Osteocyte (in vitro differentiated cells): ENCODE measurements around the gene PUM1. TPM values are rescaled to one million over a fixed set of nuclear protein-coding genes. Genes with fewer than 3 reads are reported as not detected.

ENCODE experiments used
- DNase-seq: peaks from one replicate; pipeline ENCODE4 v3.0.0; 2021; ENCODE audit warnings: mixed read lengths; ENCODE audit not compliant: unreplicated experiment; ENCODE audit errors: extremely low spot score
- H3K27ac Mint-ChIP-seq: one replicate; pipeline ENCODE4 v1.8.0; 2021; ENCODE audit warnings: mild to moderate bottlenecking, mixed read lengths; ENCODE audit not compliant: unreplicated experiment
- H3K27me3 Mint-ChIP-seq: one replicate; pipeline ENCODE4 v1.8.0; 2021; ENCODE audit warnings: mixed read lengths; ENCODE audit not compliant: unreplicated experiment
- H3K36me3 Mint-ChIP-seq: one replicate; pipeline ENCODE4 v1.8.0; 2021; ENCODE audit warnings: mixed read lengths; ENCODE audit not compliant: unreplicated experiment
- H3K4me1 Mint-ChIP-seq: one replicate; pipeline ENCODE4 v1.8.0; 2021; ENCODE audit warnings: mixed read lengths; ENCODE audit not compliant: unreplicated experiment
- H3K4me3 Mint-ChIP-seq: one replicate; pipeline ENCODE4 v1.8.0; 2021; ENCODE audit warnings: mild to moderate bottlenecking, moderate library complexity, mixed read lengths; ENCODE audit not compliant: unreplicated experiment
- H3K9me3 Mint-ChIP-seq: one replicate; pipeline ENCODE4 v1.8.0; 2021; ENCODE audit warnings: mixed read lengths; ENCODE audit not compliant: unreplicated experiment
- CTCF ChIP-seq: fragments of 200-600 bp; sonication (generic); IDR thresholded peaks from 2 replicates; pipeline ENCODE4 v1.5.0; 2021; ENCODE audit warnings: antibody characterized with exemption, mild to moderate bottlenecking, moderate library complexity
- total RNA-seq: library from RNA; stranded (reverse); gene quantifications from 2 replicates; pipeline ENCODE4 v1.2.1, GENCODE V29; 2021

PUM1 gene
- total RNA-seq, 1 donor from 2014 or later = 145 TPM

GRCh38 chr1:31003613-31004230 is 61.8 kb downstream of the PUM1 start:
- Mint-ChIP-seq H3K27me3 (no peaks in the 10 kb centered on the region), H3K36me3 (peaks cover 25% of the 10 kb centered on the region)
- DNase-seq = no peak

GRCh38 chr1:31000301-31000700 is 65.2 kb downstream of the PUM1 start:
- Mint-ChIP-seq H3K4me3 (no peak overlapping the region), H3K9me3 (no peaks in the 10 kb centered on the region), H3K4me1 (peaks cover 5% of the 10 kb centered on the region), H3K27me3 (no peaks in the 10 kb centered on the region), H3K27ac (no peak overlapping the region), H3K36me3 (peaks cover 39% of the 10 kb centered on the region)
- TF ChIP-seq CTCF = no peak
- no peak for DNase-seq

More at GRCh38 chr1:31003613-31004230, 61.8 kb downstream of the PUM1 start:
- H3K4me1 Mint-ChIP-seq = peaks cover 33% of the 10 kb centered on the region
- no peak overlapping the region for H3K4me3 Mint-ChIP-seq
- H3K27ac Mint-ChIP-seq = no peak overlapping the region
- H3K9me3 Mint-ChIP-seq = no peaks in the 10 kb centered on the region
- no peak for TF ChIP-seq CTCF

- Mint-ChIP-seq H3K9me3 (no peaks in the 10 kb centered on the region), H3K27me3 (no peaks in the 10 kb centered on the region), H3K27ac (no peak overlapping the region), H3K4me1 (peaks cover 3% of the 10 kb centered on the region), H3K36me3 (peaks cover 34% of the 10 kb centered on the region), H3K4me3 (no peak overlapping the region)
- TF ChIP-seq CTCF = no peak
- DNase-seq = no peak
Observed at GRCh38 chr1:30998887-30999286, 66.6 kb downstream of the PUM1 start.

- peaks cover 3% of the 10 kb centered on the region for H3K4me1 Mint-ChIP-seq
- no peaks in the 10 kb centered on the region for H3K27me3 Mint-ChIP-seq
- no peak for DNase-seq
- TF ChIP-seq CTCF = no peak
- H3K9me3 Mint-ChIP-seq = no peaks in the 10 kb centered on the region
- no peak overlapping the region for H3K4me3 Mint-ChIP-seq
- no peak overlapping the region for H3K27ac Mint-ChIP-seq
- H3K36me3 Mint-ChIP-seq = peaks cover 29% of the 10 kb centered on the region
Observed at GRCh38 chr1:30998171-30998570, 67.3 kb downstream of the PUM1 start.

- Mint-ChIP-seq H3K4me3 (no peak overlapping the region), H3K36me3 (peaks cover 30% of the 10 kb centered on the region), H3K9me3 (no peaks in the 10 kb centered on the region), H3K4me1 (peaks cover 3% of the 10 kb centered on the region), H3K27me3 (no peaks in the 10 kb centered on the region), H3K27ac (no peak overlapping the region)
- DNase-seq = no peak
- no peak for TF ChIP-seq CTCF
Observed at GRCh38 chr1:30997463-30998057, 68.0 kb downstream of the PUM1 start.
